ENCODE data around the gene FMN1.

FMN1 gene

DNA sequence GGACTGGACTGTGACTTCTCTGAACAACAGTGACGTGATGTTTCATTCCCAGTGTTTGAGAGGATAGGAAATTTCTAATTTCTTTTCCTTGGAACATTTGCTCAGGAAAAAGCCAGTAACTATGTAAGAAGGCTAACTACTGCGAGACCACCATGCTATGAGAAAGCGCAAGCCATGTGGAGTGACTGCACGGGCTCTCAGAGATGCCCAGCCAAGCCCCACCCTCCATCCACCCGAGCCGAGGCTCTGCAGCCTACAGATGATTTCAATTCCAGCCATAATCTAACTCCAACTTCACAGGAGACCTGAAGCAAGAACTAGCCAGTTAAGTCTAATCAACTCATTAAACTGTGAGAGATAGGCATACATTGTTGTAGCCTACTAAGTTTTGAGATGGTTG is 352.4 kb downstream of the FMN1 start:
- no peak for DNase-seq (ENCODE audit: low read depth in 3 of 3, low spot score in 1 of 3)

DNA sequence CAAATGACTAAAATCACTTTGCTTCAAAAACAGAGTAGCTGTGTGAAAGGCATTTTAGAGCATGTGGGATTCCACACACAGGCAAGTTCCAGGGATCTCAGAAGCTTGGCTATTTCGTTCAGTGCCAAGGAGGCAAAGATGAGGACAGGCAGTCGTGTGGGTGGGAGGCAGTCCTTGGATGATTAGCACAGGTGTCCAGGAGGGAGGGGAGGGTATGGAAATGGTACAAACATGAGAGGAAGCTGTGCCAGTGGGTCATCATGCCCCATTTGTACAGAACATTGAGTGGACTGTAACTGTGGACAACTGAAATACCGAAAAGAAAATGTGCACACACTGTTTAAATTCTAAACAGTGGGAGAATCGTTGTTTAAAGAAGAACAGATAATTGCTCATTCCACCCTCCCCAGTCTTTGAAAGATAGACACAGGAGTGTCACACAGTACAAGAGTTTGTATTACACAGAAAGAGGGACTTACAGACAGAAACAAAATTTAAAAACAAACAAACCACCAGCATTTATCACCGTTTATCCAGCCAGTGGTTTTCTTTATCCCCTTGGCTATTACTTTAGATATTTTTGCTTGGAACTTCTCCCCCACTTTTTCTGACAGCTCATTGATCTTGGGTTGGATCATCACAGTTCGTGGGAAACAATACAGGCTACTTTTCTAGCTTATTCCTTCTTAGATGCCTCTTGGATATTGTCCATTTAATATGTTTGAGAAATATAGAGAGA is 353.8 kb downstream of the FMN1 start:
- DNase-seq (ENCODE audit: low read depth in 3 of 3, low spot score in 1 of 3): no peak

DNA sequence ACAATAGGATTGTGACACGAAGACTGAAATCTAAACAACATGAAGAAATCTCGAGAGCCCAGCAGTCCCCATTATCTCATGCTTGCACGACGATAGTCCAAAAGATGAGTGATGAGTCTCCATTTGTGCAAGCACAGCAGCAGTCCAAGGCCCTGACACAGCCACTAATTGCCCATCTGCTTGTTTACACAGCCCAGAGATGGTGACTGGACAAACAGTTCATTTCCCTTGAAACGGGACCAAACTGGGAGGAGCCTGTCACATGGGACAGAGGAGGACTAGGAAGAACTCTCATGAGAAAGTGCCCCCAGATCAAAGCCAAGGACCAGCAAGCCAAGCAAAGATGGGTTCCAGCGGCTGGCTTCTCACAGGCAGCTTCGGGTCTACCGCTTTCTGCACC is 355.7 kb downstream of the FMN1 start:
- DNase-seq (ENCODE audit: low read depth in 3 of 3, low spot score in 1 of 3): no peak

DNA sequence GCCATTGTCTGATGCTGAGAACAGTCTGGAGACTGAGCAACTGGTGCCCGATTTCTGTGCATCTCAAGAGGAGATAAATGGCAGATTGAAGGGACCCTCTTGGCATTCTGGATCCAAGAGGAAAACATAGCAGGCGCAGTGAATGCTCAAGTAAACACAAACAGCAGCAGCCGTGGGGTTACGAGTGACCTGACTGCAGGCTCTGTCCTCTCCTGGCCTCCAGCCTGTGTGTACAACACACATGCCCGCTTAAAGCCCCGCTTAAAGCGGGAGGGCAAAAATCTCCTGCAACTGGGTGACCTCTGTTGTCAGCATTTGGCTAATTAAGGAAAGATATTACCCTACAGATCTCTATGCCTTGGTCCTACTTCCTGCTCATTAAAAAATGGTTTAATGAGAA is 356.2 kb downstream of the FMN1 start:
- no peak for DNase-seq (ENCODE audit: low read depth in 3 of 3, low spot score in 1 of 3)

DNA sequence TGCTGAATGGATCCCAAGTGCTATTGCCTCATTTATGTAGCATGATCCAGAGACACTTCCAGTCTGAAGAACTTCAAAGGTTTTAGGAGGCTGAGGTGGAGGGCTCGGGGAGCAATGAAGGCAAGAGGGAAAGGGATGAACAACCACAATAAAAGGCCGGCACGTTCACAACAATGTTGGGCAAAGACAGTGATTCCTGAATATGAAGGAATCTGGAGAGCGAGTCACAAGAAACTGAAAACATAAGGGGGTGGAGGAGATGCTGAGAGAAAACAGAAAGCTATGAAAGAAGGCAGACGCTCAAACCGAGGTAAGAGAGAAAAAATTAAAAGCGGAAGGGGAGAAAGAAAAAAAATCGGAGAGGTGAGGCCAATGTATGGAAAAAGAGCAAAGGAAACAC is 356.6 kb downstream of the FMN1 start:
- no peak for DNase-seq (ENCODE audit: low read depth in 3 of 3, low spot score in 1 of 3)

DNA sequence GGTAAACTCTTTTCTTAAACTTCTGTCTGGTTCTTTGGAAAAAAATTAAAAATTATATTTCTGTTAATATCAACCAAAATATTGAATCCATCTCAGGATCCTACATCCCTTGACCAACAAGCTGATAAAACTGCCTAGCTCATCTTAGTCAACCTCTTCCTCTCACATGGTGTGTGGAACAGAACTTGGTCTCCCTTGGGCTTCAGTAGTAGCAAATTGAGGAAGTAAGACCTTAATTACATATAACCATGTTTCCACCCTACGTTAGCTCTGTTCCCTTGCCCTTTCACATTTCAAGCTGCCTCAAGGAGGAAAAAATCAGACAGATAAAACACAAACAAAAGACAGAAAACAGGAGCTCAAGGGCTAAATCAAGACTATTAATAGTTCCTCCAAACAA is 360.4 kb downstream of the FMN1 start:
- no peak for DNase-seq (ENCODE audit: low read depth in 3 of 3, low spot score in 1 of 3)

DNA sequence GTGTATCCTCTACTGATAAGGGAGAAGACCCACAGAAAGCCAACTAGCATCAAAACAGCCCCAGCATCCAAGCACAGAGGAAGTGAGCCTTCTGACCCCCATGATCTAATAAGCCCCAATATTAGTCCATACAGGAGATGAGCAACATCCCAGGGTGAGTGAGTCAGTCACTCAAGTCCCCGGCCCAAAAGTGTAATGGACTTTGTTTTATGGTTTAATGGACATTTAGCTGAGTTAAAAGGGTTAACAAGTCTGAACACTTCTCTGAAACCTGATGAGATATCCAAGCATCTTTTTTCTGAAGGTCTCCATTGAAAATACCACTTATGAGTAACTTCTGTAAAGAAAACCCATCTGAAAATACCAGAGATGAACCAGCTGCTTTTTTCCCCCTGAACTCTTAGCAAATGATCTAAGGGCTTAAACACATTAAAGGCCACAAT is 361.1 kb downstream of the FMN1 start:
- DNase-seq (ENCODE audit: low read depth in 3 of 3, low spot score in 1 of 3): no peak

DNA sequence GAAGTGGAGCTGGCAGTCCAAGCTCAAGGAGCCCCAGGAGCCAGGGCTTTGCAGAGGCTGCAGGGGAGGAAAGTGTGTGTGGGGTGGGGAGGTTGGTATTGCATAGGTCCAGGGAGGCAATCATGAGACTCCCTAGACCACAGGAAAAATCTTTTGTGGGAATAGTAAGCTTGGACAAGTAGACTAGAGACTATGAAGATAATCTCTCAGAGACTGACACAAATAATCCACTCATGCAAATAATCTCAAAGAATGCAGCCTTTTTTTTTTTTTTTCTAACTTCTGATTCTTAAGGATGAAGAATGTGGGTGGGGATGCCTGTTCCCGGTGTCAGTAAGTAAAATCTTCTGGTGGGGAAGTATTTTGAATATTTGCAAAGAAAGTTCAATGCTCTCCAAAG is 363.0 kb downstream of the FMN1 start:
- no peak for DNase-seq (ENCODE audit: low read depth in 3 of 3, low spot score in 1 of 3)

DNA sequence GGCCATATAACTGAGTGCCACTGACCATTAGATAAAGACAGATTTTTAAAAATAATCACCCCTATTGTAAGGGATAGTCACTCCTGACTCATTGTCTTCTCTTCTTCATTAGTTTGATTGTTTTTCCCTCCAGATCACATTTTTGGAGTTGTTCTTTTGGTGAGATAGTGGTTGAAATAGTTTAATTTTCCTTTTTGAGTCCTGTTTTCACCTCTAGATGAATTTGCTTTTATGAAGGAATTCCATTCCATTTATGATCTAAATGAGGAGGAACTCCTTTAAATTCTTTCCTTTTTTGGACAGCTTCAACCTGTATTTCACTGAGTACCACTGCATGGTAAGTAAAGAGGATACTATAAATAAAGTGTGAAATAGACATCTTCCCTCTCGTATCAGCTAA is 364.3 kb downstream of the FMN1 start:
- no peak for DNase-seq (ENCODE audit: low read depth in 3 of 3, low spot score in 1 of 3)

DNA sequence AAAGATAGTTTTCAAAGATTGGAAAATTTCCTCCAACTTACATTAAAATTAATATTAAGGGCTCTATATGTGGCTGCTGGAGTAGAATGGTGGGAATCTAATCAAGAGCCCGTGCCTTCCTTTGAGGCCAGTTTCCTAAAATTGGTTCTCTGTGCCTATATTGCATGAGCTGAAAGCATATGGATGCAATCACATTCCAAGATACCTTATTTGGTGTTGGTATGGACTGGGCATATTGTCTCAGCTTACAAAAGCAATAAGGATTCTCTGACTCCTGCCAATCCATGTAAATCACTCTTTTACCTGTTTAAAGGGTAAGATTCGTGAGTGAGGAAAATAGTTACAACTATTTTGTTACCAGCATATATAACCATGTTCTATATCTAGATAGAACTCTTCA is 365.1 kb downstream of the FMN1 start:
- no peak for DNase-seq (ENCODE audit: low read depth in 3 of 3, low spot score in 1 of 3)

DNA sequence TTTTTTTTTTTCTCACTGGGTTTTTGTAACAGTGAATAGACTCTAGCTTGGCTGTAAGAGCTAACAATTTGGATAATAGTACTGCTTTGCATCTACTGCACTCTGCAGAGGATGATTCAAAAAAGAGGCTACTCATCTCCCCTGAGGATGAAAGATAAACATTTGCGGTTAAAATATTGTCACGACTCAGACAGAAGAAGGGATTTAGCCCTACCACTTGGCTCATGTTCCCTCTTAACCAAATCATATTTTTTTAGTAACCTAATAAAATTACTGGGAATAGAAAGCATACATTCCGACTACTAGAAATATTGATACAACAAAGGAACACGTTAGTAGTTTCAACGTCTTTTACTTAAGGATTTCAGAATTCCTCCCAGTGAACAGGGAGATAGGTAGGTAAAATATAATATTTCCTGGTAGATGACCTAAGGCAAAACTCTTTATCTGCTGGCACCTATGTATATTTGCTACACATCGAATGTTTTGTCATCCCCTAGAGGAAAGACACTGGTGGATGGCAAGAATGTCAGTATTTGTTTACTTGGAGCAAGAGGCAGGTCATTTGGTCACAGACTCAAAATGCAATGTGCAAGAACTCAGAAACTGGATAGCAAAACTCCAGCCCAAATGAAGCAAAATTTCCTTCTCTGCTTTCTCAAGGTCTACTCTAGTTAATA is 365.9 kb downstream of the FMN1 start:
- DNase-seq (ENCODE audit: low read depth in 3 of 3, low spot score in 1 of 3): no peak

DNA sequence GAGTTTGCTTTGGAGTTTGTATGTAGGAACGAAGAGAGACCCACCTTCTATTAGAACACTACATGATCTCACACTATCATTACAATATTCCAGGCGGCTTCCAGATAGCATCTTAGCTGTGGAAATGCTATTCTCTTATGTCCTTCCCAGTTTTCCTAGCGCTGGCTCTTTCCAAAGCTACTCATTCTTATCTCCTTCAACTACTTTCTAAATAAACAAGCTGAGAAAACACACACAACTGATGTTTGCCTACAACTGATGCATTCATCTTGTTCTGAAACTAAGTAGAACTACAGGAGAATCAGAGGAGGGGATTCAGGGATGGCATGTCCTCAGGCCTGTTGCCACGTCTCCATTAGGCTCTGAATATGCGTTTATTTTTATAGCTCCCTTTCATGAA is 367.8 kb downstream of the FMN1 start:
- no peak for DNase-seq (ENCODE audit: low read depth in 3 of 3, low spot score in 1 of 3)

DNA sequence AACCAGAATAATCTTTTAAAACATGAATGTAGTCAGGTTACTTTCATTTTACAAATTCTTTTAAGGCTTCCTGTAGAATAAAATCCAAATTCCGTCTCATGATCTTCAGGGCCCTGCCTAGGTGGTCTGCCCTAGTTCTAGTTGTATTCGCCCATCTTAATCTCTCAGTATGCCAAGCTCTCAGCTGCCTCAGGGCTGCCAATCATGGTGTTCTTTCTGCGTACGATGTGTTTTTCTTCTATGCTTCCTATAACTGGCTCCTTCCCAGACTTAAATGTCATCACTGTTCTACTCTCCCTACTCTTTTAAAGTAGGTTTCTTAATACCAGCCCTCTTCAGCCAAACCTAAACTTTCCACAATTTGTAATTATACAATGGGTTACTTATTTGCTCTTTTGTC is 369.3 kb downstream of the FMN1 start:
- no peak for DNase-seq (ENCODE audit: low read depth in 3 of 3, low spot score in 1 of 3)

DNA sequence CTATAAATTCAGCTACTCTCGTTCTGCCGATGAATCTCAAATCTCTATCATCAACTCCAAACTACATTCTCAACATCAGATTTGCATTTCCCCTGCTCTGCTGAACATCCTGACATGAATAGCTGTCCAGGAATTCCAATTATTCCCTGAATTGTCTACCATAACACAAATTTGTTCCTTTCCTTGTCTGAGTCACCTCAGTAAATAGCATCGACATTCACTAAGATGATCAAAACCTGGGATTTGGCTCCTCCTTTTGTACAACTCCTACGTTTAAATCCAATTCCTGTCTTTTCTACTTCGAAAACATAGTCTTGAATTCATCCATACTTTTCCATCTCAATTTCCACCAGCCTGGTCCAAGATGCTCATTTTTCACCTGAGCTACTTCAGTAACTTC is 369.7 kb downstream of the FMN1 start:
- DNase-seq (ENCODE audit: low read depth in 3 of 3, low spot score in 1 of 3): no peak

DNA sequence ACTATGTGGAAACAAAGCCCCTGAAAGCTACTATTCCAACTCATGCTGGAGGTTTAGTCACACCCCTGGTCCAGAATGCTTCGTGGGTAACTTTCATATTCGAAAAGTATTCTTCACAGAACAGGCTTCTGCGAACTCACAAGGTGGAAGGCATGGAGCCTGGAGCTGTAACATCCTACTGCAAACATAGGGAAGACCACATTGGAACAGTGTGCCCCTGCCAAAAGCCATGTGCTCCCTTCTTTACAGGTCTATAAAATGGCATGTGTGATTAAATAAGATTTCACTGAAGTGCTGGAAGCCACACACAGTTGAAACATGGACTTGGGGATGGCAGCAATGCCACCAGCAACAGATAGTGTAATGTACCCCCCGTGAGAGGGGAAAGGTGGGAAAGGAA is 370.8 kb downstream of the FMN1 start:
- no peak for DNase-seq (ENCODE audit: low read depth in 3 of 3, low spot score in 1 of 3)

DNA sequence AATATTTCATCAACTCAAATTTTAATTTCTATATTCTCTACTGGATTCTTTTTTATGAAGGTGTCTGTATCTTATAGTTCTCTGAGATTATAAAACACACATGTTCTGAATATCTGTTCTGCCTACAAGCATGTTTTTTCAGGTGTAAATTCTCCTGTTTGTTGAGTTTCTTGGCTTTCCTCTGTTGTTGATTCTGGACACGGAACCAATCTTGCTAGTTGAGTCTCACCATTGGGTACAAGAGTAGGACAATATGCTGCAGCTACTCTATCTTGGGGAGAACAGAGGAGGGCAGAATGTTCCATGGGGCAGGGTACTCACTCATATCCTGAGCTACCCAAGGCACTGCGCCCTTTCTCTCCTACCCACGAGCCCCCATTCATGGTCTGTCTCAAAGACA is 371.8 kb downstream of the FMN1 start:
- no peak for DNase-seq (ENCODE audit: low read depth in 3 of 3, low spot score in 1 of 3)

DNA sequence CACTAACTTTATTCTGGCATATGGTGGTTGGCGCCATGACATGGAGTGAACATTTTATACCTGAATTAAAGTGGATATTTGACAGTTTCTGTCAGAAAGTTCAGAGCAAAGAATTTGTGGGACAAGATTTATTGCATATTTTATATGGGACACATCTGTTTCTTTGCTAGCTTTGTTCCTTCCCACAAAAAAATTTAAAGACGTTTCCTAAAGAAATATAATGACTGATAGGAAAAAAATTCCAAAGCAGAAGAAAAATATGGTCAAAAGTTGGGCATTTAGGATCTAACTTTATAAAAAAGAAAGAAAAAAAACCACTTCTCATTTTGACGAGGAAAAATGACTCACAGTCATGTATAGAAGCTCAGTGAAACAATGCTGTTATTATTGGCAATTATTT is 375.1 kb downstream of the FMN1 start:
- DNase-seq (ENCODE audit: low read depth in 3 of 3, low spot score in 1 of 3): no peak

DNA sequence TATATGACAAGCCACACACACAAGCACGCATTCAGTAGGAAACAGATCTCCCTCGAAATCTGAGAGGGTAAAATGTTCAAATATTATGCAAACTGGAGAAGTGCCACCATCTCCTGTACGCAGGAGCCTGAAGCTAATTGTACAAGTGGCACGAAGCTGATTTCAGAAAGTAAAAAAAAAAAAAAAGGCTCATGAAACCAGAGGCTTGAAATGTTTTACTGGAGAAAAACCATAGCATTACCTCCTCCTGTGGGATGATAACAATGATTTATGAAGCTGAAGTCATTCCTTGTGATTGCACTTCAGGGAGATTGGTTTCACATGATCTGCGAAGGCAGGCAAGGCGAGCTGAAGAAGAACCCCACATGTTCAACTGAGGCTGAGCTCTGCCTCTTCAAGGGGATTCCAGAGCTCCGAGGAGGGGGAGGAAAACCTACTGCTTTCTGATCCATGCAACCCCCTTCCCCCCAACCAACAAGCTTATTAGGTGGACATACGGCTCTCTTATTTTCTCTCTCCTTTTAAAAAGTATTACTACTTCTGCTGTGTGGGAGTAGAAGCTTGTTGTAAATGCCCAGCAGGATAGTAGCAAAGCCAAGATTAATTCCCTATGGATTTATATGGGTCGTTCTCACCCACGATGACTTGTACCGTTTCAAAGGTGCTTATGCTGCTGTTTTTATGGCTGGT is 375.6 kb downstream of the FMN1 start:
- DNase-seq (ENCODE audit: low read depth in 3 of 3, low spot score in 1 of 3): no peak

DNA sequence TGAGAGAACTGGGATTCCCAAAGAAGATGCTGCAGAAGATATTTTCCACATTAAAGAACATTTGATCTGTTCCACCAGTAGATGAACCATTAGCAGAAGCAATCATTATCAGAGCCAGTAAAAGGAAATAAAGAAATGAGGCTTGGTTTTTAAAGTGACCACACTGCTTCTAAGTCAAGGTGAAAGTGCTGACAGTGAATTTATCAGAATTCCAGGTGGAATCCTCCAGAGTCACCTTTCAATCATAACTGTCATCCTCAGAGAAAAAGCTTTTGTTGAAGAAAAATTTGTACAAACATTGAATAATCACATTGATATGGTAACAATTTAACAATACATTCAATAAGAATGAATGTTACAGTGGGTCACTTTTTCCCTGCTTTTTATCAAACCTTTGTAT is 376.9 kb downstream of the FMN1 start:
- DNase-seq (ENCODE audit: low read depth in 3 of 3, low spot score in 1 of 3): no peak

DNA sequence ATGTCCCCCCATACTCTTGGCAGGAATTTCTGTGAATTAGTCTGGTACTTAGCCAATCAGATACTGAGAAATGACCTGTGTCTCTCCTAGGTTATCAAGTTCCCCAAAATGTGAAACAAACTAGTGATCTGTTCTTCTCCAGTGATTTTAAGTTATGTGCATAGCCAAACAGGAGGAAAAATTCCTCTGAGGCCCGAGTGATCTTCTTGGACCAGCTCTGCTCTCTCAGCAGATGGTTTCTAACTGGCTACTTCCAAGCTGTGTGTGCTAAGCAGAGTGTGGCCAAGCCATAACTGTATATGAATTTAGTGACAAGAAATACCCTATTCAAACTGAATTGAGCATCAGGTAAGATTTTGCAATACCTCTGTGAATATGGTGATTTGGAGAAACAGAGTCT is 387.2 kb downstream of the FMN1 start:
- DNase-seq (ENCODE audit: low read depth in 3 of 3, low spot score in 1 of 3): no peak

DNA sequence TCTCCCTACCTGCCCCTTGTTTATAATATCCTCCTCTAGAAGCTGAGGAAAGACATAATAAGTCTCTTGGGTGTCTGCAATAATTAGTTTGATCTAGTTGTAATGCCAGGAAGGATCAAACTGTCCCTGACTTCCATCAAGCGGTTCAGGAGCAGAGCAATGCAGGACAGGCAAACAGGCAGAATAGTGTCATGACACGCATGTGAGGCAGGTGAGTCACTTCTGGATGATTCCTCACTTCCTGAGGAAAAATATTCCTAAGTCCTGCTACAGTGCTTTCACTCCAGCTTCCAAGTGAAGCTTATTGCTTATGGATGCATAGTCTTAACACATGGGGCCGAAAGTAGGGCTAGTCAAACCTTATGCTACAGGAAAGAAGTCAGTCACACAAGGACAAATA is 390.9 kb downstream of the FMN1 start:
- no peak for DNase-seq (ENCODE audit: low read depth in 3 of 3, low spot score in 1 of 3)

DNA sequence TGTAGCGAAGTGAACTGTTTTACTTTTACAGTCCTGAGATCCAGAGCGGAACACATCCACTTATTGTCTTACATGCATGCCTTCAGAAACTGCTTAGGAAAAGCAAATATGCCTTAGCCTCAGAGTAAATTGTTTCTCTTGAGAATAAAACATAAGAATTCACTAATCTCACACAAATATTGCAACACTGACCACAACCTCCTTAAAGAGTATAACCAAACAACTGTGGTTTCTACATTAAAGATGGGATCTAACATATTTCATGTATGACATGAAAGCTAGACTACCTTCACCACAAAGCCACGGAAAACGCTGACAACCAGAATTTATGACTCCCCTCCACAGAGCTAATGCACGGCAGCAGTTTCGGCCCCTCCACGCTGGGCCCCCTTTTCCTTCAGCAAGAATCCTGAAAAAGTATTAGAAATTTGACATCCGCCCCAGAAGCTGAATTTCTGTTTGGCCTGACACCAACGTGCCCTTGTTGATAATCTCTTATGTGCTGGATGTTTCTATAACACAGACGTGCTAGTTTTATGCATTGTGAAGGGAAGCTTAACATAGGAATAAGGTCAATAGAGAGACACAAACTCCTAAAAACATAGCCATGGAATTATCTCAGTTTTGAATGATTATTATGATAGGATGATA is 392.1 kb downstream of the FMN1 start:
- no peak for DNase-seq (ENCODE audit: low read depth in 3 of 3, low spot score in 1 of 3)
